HG03139 (cell line): ENCODE data around the gene WASF2.
"Not testable (repeated sequence)": the region's sequence is repeated elsewhere in the genome, so short reads cannot be mapped to it uniquely, and the experiment has no call there.

Experiments used
- ATAC-seq: cut with Tn5 transposase; IDR thresholded peaks from one replicate; pipeline ENCODE4 v1.9.1; 2021; ENCODE audit not compliant: unreplicated experiment

The WASF2 gene

GRCh38 chr1:27489973-27490741 is at the start of gene WASF2:
Gene WASF2, minus strand, starts transcription at chr1:27490167. Its CDS starts 61,277 bp downstream, at chr1:27428890.
- peak; percentile 79 for ATAC-seq

- no peak for ATAC-seq
Measured at GRCh38 chr1:27538793-27539192, 48.8 kb upstream of the WASF2 start.

- not testable (repeated sequence) for ATAC-seq
Measured at GRCh38 chr1:27538305-27538676, 48.3 kb upstream of the WASF2 start.

GRCh38 chr1:27536767-27537166 is 46.8 kb upstream of the WASF2 start:
- ATAC-seq, result no peak

GRCh38 chr1:27536010-27536757 is 46.2 kb upstream of the WASF2 start:
- ATAC-seq, result no peak

GRCh38 chr1:27535386-27535785 is 45.4 kb upstream of the WASF2 start:
- no peak for ATAC-seq

GRCh38 chr1:27531959-27532685 is 42.2 kb upstream of the WASF2 start:
- ATAC-seq, result no peak

GRCh38 chr1:27530192-27530591 is 40.2 kb upstream of the WASF2 start:
- ATAC-seq, result no peak

GRCh38 chr1:27529704-27530018 is 39.7 kb upstream of the WASF2 start:
- ATAC-seq, result no peak

- ATAC-seq, result no peak
Measured at GRCh38 chr1:27528818-27529703, 39.1 kb upstream of the WASF2 start.

GRCh38 chr1:27527890-27528817 is 38.2 kb upstream of the WASF2 start:
- no peak for ATAC-seq

GRCh38 chr1:27527223-27527889 is 37.4 kb upstream of the WASF2 start:
- ATAC-seq, result no peak

- no peak for ATAC-seq
Measured at GRCh38 chr1:27526569-27527222, 36.7 kb upstream of the WASF2 start.

GRCh38 chr1:27525296-27526272 is 35.6 kb upstream of the WASF2 start:
- ATAC-seq, result peak; percentile 51

GRCh38 chr1:27523337-27524020 is 33.5 kb upstream of the WASF2 start:
- ATAC-seq, result no peak

GRCh38 chr1:27522432-27523336 is 32.7 kb upstream of the WASF2 start:
- no peak for ATAC-seq
